Naive thymus-derived CD4-positive, alpha-beta T cell (primary cell): Measurements from ENCODE around the gene GFPT2. TPM values are rescaled to one million over a fixed set of nuclear protein-coding genes. Genes with fewer than 3 reads are reported as not detected.

ENCODE experiments used
- ATAC-seq: fragments of 150-1000 bp; cut with Tn5 transposase; 2 replicates; pipeline ENCODE4 v1.10.0; 2021; ENCODE audit warnings: mild to moderate bottlenecking, moderate library complexity
- CTCF ChIA-PET: fragments of 350-600 bp; sonication (Branson Sonifier 250); formaldehyde crosslinking; loops from one replicate; lab custom pipeline; 2021; ENCODE audit warnings: antibody characterized with exemption; lab: Charles Lee
- POLR2A ChIA-PET: fragments of 350-600 bp; sonication (Branson Sonifier 250); formaldehyde crosslinking; loops from one replicate; lab custom pipeline; 2021; ENCODE audit warnings: antibody characterized with exemption, inconsistent platforms; lab: Charles Lee
- DNase-seq, 9 donors: peaks; one replicate each; pipeline versions ENCODE4 v3.0.0 to v3.0.0-alpha.2; 2020 to 2022; ENCODE audit warnings: mixed read lengths in 1 of 9
- H3K27ac ChIP-seq: one replicate; pipeline ENCODE4 v1.7.0; 2013; ENCODE audit warnings: mild to moderate bottlenecking, low read depth, low read length, moderate library complexity
- H3K27me3 ChIP-seq, 2 donors: one replicate each; pipeline ENCODE4 v1.7.0; 2013; ENCODE audit warnings: low read length in 2 of 2, mild to moderate bottlenecking in 2 of 2, moderate library complexity in 2 of 2; ENCODE audit not compliant: control insufficient read depth in 2 of 2, insufficient read depth in 2 of 2
- H3K36me3 ChIP-seq, 3 experiments: 1 replicate in 2 of 3; 2 replicates in 1 of 3; pipeline ENCODE4 v1.7.0; 2013; ENCODE audit warnings: low read length in 3 of 3, mild to moderate bottlenecking in 3 of 3, moderate library complexity in 1 of 3; ENCODE audit not compliant: insufficient read depth in 3 of 3, control insufficient read depth in 2 of 3
- H3K4me1 ChIP-seq, 2 donors: one replicate each; pipeline ENCODE4 v1.7.0; 2013; ENCODE audit warnings: low read length in 2 of 2, mild to moderate bottlenecking in 2 of 2, moderate library complexity in 1 of 2; ENCODE audit not compliant: control insufficient read depth in 2 of 2, insufficient read depth in 2 of 2
- H3K4me3 ChIP-seq: 2 replicates; pipeline ENCODE4 v1.7.0; 2013; ENCODE audit warnings: mild to moderate bottlenecking, low read length
- H3K9me3 ChIP-seq, 3 experiments: 1 replicate in 2 of 3; 2 replicates in 1 of 3; pipeline ENCODE4 v1.7.0; 2013; ENCODE audit warnings: low read length in 3 of 3; ENCODE audit not compliant: control insufficient read depth in 2 of 3
- H3K27ac Mint-ChIP-seq, 9 donors: one replicate each; pipeline ENCODE4 v1.8.0; 2020 to 2022; ENCODE audit warnings: mixed read lengths in 9 of 9, mild to moderate bottlenecking in 8 of 9, moderate library complexity in 5 of 9, inconsistent platforms in 2 of 9
- H3K27me3 Mint-ChIP-seq, 5 donors: one replicate each; pipeline ENCODE4 v1.8.0; 2021 to 2022; ENCODE audit warnings: mixed read lengths in 5 of 5, mild to moderate bottlenecking in 1 of 5
- H3K36me3 Mint-ChIP-seq, 5 donors: one replicate each; pipeline ENCODE4 v1.8.0; 2020 to 2022; ENCODE audit warnings: mixed read lengths in 5 of 5, mild to moderate bottlenecking in 3 of 5, inconsistent platforms in 1 of 5
- H3K4me1 Mint-ChIP-seq, 7 donors: one replicate each; pipeline ENCODE4 v1.8.0; 2020 to 2022; ENCODE audit warnings: mixed read lengths in 7 of 7, mild to moderate bottlenecking in 3 of 7, inconsistent platforms in 1 of 7
- H3K4me3 Mint-ChIP-seq, 10 donors: one replicate each; pipeline ENCODE4 v1.8.0; 2020 to 2022; ENCODE audit warnings: mild to moderate bottlenecking in 10 of 10, mixed read lengths in 10 of 10, moderate library complexity in 6 of 10, inconsistent platforms in 2 of 10
- H3K9me3 Mint-ChIP-seq, 11 donors: one replicate each; pipeline ENCODE4 v1.8.0; 2020 to 2022; ENCODE audit warnings: mixed read lengths in 11 of 11, mild to moderate bottlenecking in 4 of 11, inconsistent platforms in 1 of 11, moderate library complexity in 1 of 11
- intact Hi-C, 2 donors: fragments of 100-400 bp; cut with micrococcal nuclease; formaldehyde crosslinking; loops; one replicate each; pipeline ENCODE4 v1.15.1; 2023
- polyA plus RNA-seq, 2 donors: library from polyadenylated mRNA; unstranded; fragments of 300-500 nt; fragmentation: Illumina TruSeq; gene quantifications; one replicate each; pipeline ENCODE4 v1.2.3, GENCODE V29; 2021
- total RNA-seq, 6 experiments: library from RNA in 5 of 6; stranded (reverse) in 5 of 6; gene quantifications; 1 replicate in 5 of 6; 2 replicates in 1 of 6; pipeline ENCODE4 v1.2.3 and lab custom pipeline; 2021 to 2026

GFPT2 gene
- total and polyA plus RNA-seq, 7 experiments from 2014 or later: 0.16 to 0.81 TPM; not detected in 5

GRCh38 chr5:180334751-180335613, 18.2 kb downstream of the GFPT2 start:
- H3K4me3 Mint-ChIP-seq: no peak overlapping the region
- Histone ChIP-seq H3K4me1 (no peaks in the 10 kb centered on the region), H3K9me3 (no peaks in the 10 kb centered on the region), H3K36me3 (no peaks in the 10 kb centered on the region), H3K27ac (no peak overlapping the region), H3K4me3 (no peak overlapping the region), H3K27me3 (no peaks in the 10 kb centered on the region)
- H3K4me1 Mint-ChIP-seq: no peaks in the 10 kb centered on the region
- no peak for DNase-seq
- H3K9me3 Mint-ChIP-seq: peaks cover 0 to 2% (median 0%) of the 10 kb centered on the region in 11 donors
- POLR2A ChIA-PET: no interaction called here
- peaks cover 11 to 21% (median 19%) of the 10 kb centered on the region in 5 donors for H3K27me3 Mint-ChIP-seq
- intact Hi-C loops: no loop called here
- H3K27ac Mint-ChIP-seq: no peak overlapping the region
- ATAC-seq: no peak
- no peaks in the 10 kb centered on the region for H3K36me3 Mint-ChIP-seq
- CTCF ChIA-PET: no interaction called here

GRCh38 chr5:180334176-180334575, 19.0 kb downstream of the GFPT2 start:
- ChIA-PET CTCF (no interaction called here), POLR2A (no interaction called here)
- no peaks in the 10 kb centered on the region for H3K36me3 ChIP-seq
- DNase-seq: no peak
- Mint-ChIP-seq H3K27me3 (peaks cover 11 to 20% (median 16%) of the 10 kb centered on the region in 5 donors), H3K4me3 (no peak overlapping the region), H3K36me3 (no peaks in the 10 kb centered on the region), H3K9me3 (peaks cover 0 to 2% (median 0%) of the 10 kb centered on the region in 11 donors), H3K4me1 (no peaks in the 10 kb centered on the region), H3K27ac (no peak overlapping the region)
- H3K4me3 ChIP-seq: no peak overlapping the region
- no peaks in the 10 kb centered on the region for H3K27me3 ChIP-seq
- no peaks in the 10 kb centered on the region for H3K9me3 ChIP-seq
- H3K4me1 ChIP-seq: no peaks in the 10 kb centered on the region
- intact Hi-C loops: no loop called here
- H3K27ac ChIP-seq: no peak overlapping the region
- ATAC-seq: no peak

DNA sequence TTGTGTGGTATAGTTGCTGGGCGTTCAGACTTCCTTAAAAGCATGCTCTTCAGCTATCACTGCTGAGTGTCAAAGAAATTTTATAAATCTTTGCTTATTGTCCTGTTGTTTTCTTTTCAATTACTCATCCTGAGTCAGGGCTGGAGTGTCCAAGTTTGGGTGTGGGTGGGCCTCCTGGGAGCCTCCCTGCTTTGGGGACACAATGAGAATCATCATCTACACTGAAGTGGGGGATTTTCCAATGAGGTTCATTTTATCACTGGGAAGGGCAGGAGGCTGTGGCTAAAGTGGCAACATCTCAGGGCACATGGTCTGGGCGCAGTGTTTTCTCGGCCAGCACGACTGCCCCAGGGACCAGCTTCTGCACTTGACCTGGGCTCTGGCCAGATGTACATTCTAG, 19.5 kb downstream of the GFPT2 start:
- H3K4me1 Mint-ChIP-seq: no peaks in the 10 kb centered on the region
- POLR2A ChIA-PET: no interaction called here

GRCh38 chr5:180332861-180333260, 20.3 kb downstream of the GFPT2 start:
- Histone ChIP-seq H3K4me3 (no peak overlapping the region), H3K36me3 (no peaks in the 10 kb centered on the region), H3K27me3 (no peaks in the 10 kb centered on the region), H3K27ac (no peak overlapping the region), H3K9me3 (no peaks in the 10 kb centered on the region), H3K4me1 (no peaks in the 10 kb centered on the region)
- ChIA-PET CTCF (interaction anchor here (0.7 kb wide), 1 partner anchor 19 kb away, joined by 3 read pairs; no protein-coding TSS in a partner anchor), POLR2A (no interaction called here)
- Mint-ChIP-seq H3K36me3 (no peaks in the 10 kb centered on the region), H3K27me3 (peaks cover 11 to 20% (median 16%) of the 10 kb centered on the region in 5 donors), H3K4me3 (no peak overlapping the region), H3K4me1 (no peaks in the 10 kb centered on the region), H3K27ac (no peak overlapping the region), H3K9me3 (peaks cover 0 to 1% (median 0%) of the 10 kb centered on the region in 11 donors)
- no peak for DNase-seq
- intact Hi-C loops: no loop called here
- no peak for ATAC-seq

More for the DNA sequence above, 19.5 kb downstream of the GFPT2 start:
- no peak for DNase-seq
- Mint-ChIP-seq H3K4me3 (no peak overlapping the region), H3K27ac (no peak overlapping the region), H3K9me3 (peaks cover 0 to 2% (median 0%) of the 10 kb centered on the region in 11 donors), H3K36me3 (no peaks in the 10 kb centered on the region), H3K27me3 (peaks cover 11 to 20% (median 16%) of the 10 kb centered on the region in 5 donors)
- Histone ChIP-seq H3K36me3 (no peaks in the 10 kb centered on the region), H3K4me3 (no peak overlapping the region), H3K27ac (no peak overlapping the region), H3K9me3 (no peaks in the 10 kb centered on the region), H3K27me3 (no peaks in the 10 kb centered on the region), H3K4me1 (no peaks in the 10 kb centered on the region)
- intact Hi-C loops: no loop called here
- CTCF ChIA-PET: no interaction called here
- no peak for ATAC-seq

- intact Hi-C loops: no loop called here
- DNase-seq: no peak
- no peaks in the 10 kb centered on the region for H3K4me1 ChIP-seq
- H3K27me3 Mint-ChIP-seq: peaks cover 11 to 20% (median 16%) of the 10 kb centered on the region in 5 donors
- no peak overlapping the region for H3K4me3 ChIP-seq
- H3K4me3 Mint-ChIP-seq: no peak overlapping the region
- H3K27me3 ChIP-seq: no peaks in the 10 kb centered on the region
- H3K36me3 Mint-ChIP-seq: no peaks in the 10 kb centered on the region
- ChIA-PET CTCF (interaction anchor here (0.7 kb wide), 1 partner anchor 20 kb away, joined by 3 read pairs; no protein-coding TSS in a partner anchor), POLR2A (no interaction called here)
- peaks cover 0 to 1% (median 0%) of the 10 kb centered on the region in 11 donors for H3K9me3 Mint-ChIP-seq
- H3K27ac Mint-ChIP-seq: no peak overlapping the region
- ATAC-seq: no peak
- no peaks in the 10 kb centered on the region for H3K9me3 ChIP-seq
- no peaks in the 10 kb centered on the region for H3K36me3 ChIP-seq
- no peak overlapping the region for H3K27ac ChIP-seq
- H3K4me1 Mint-ChIP-seq: no peaks in the 10 kb centered on the region
Measured at GRCh38 chr5:180332051-180332517, 21.1 kb downstream of the GFPT2 start.

GRCh38 chr5:180331647-180331950, 21.5 kb downstream of the GFPT2 start:
- DNase-seq (no peak), ATAC-seq (no peak)
- no peak overlapping the region for H3K4me3 ChIP-seq
- H3K4me3 Mint-ChIP-seq: no peak overlapping the region
- peaks cover 0 to 1% (median 0%) of the 10 kb centered on the region in 11 donors for H3K9me3 Mint-ChIP-seq
- H3K4me1 ChIP-seq: no peaks in the 10 kb centered on the region
- ChIA-PET CTCF (no interaction called here), POLR2A (interaction anchor here (0.6 kb wide), 1 partner anchor 423 kb away, joined by 4 read pairs; no protein-coding TSS in a partner anchor)
- no peaks in the 10 kb centered on the region for H3K9me3 ChIP-seq
- no peak overlapping the region for H3K27ac Mint-ChIP-seq
- peaks cover 11 to 20% (median 16%) of the 10 kb centered on the region in 5 donors for H3K27me3 Mint-ChIP-seq
- H3K27ac ChIP-seq: no peak overlapping the region
- H3K27me3 ChIP-seq: no peaks in the 10 kb centered on the region
- intact Hi-C loops: no loop called here
- no peaks in the 10 kb centered on the region for H3K36me3 ChIP-seq
- H3K4me1 Mint-ChIP-seq: no peaks in the 10 kb centered on the region
- no peaks in the 10 kb centered on the region for H3K36me3 Mint-ChIP-seq
